Measurements from ENCODE around the gene DHRSX. TPM values are rescaled to one million over a fixed set of nuclear protein-coding genes. Genes with fewer than 3 reads are reported as not detected.
A peak's percentile ranks its signal among the peaks of the same experiment; 100 is the strongest.

Gene DHRSX
- total and polyA plus RNA-seq, 2 of the 8 experiments (the other 6 are each of a cell fraction or from before 2014, with no cell fraction given), result 35.1 to 43.4 TPM

GRCh38 chrX:2478546-2479419 is 22.0 kb downstream of the DHRSX start:
- Histone ChIP-seq H3K4ac (replicated peaks; ENCODE audit: insufficient read length, low read depth, low read length) (no peak overlapping the region), H3K18ac (ENCODE audit: extremely low read depth, low read length) (no peak overlapping the region), H2BK20ac (ENCODE audit: low read length) (no peak overlapping the region), H3K23ac (ENCODE audit: insufficient read length) (no peak overlapping the region), H3K79me1 (ENCODE audit: low read depth, low read length) (peaks cover 30% of the 10 kb centered on the region), H2BK15ac (ENCODE audit: low read length) (peak overlapping the region; percentile 14; the same call in 1 of the 2 replicates), H3K4me3 (ENCODE audit: extremely low read depth in 1 of 4, insufficient read depth in 2 of 4, low read depth in 3 of 4, low read length in 4 of 4) (no peak overlapping the region), H2BK5ac (ENCODE audit: low read depth, low read length) (peak overlapping the region; percentile 57), H3K23me2 (ENCODE audit: low read depth, low read length) (no peaks in the 10 kb centered on the region), H3K9ac (replicated peaks in 1 of 4; ENCODE audit: extremely low read depth in 1 of 4, low read depth in 3 of 4, low read length in 3 of 4) (no peak overlapping the region), H3K27me3 (replicated peaks in 1 of 4; ENCODE audit: control insufficient read depth in 3 of 4, extremely low read depth in 1 of 4, insufficient read depth in 3 of 4, low read length in 3 of 4) (no peaks in the 10 kb centered on the region), H4K8ac (ENCODE audit: extremely low read depth, insufficient read depth, low read length) (no peak overlapping the region), H3K14ac (ENCODE audit: insufficient read length) (no peak overlapping the region), H4K20me1 (replicated peaks in 1 of 2; ENCODE audit: control insufficient read depth in 1 of 2, insufficient read depth in 2 of 2, low read length in 2 of 2) (peaks cover 0 to 5% of the 10 kb centered on the region in 2 experiments), H4K5ac (ENCODE audit: insufficient read length, low read depth, low read length) (no peak overlapping the region), H3K36me3 (ENCODE audit: control insufficient read depth in 2 of 4, insufficient read depth in 4 of 4, low read length in 3 of 4) (peaks cover 0 to 3% (median 0%) of the 10 kb centered on the region in 4 experiments; a peak in 2 of 8 replicates), H3K4me2 (ENCODE audit: insufficient read depth in 1 of 2, low read depth in 2 of 2, low read length in 2 of 2) (no peak overlapping the region), H2BK12ac (ENCODE audit: low read depth, low read length) (peak overlapping the region; percentile 51; the same call in 1 of the 2 replicates), H2AFZ (ENCODE audit: low read length) (no peak overlapping the region), H2BK120ac (replicated peaks; ENCODE audit: low read depth, low read length) (no peak overlapping the region), H3K9me3 (ENCODE audit: insufficient read depth in 2 of 2, low read depth in 1 of 2, low read length in 1 of 2) (no peaks in the 10 kb centered on the region; a peak in 1 of 4 replicates), H3K79me2 (ENCODE audit: control insufficient read depth in 1 of 2, insufficient read depth in 2 of 2, low read length in 2 of 2) (peaks cover 14 to 87% of the 10 kb centered on the region in 2 experiments), H4K91ac (replicated peaks; ENCODE audit: insufficient read length, low read length) (peak overlapping the region; percentile 39), H3K27ac (ENCODE audit: low read depth, low read length) (no peak overlapping the region), H2AK5ac (ENCODE audit: low read depth, low read length) (peak overlapping the region; percentile 79), H3K56ac (replicated peaks; ENCODE audit: insufficient read length, low read depth, low read length) (no peak overlapping the region), H3K4me1 (replicated peaks in 1 of 4; ENCODE audit: control insufficient read depth in 3 of 4, insufficient read depth in 4 of 4, low read length in 3 of 4) (peaks cover 0 to 3% (median 0%) of the 10 kb centered on the region in 4 experiments; a peak in 3 of 7 replicates)
- CTCF ChIA-PET (ENCODE audit: partially characterized antibody), result no interaction called here
- WGBS, 2 experiments (ENCODE audit: extremely low coverage in 1 of 2, insufficient coverage in 1 of 2, insufficient read length in 1 of 2, insufficient replicate concordance in 2 of 2, low coverage in 1 of 2, low lambda C conversion rate in 2 of 2, missing lambda C conversion rate in 1 of 2), result 94% methylated on average over 21 of the region's 21 CpGs; no CpG with 5 or more reads in 1 of the 2 experiments
- TF ChIP-seq TEAD4 (IDR thresholded peaks at IDR 0.05; ENCODE audit: low read depth, low read length) (0 out of 2 replicates have a peak, but pooled peaks have one; percentile 50), CREB1 (IDR thresholded peaks at IDR 0.05) (no peak), MAX (IDR thresholded peaks at IDR 0.05) (peak; percentile 56; the same call in 1 of the 2 replicates), SIN3A (conservative IDR thresholded peaks at IDR 0.05 in 1 of 2, IDR thresholded peaks at IDR 0.05 in 1 of 2; ENCODE audit: low read depth in 1 of 2, low read length in 2 of 2) (no peak)
- no peak for FAIRE-seq
- DNase-seq (ENCODE audit: low read depth in 1 of 2, low spot score in 2 of 2), result no peak
- POLR2A ChIA-PET (ENCODE audit: partially characterized antibody), result no interaction called here
